ENCODE measurements around the gene SRP54. TPM values are rescaled to one million over a fixed set of nuclear protein-coding genes. Genes with fewer than 3 reads are reported as not detected.

SRP54 gene
- total and polyA plus RNA-seq, 12 donors = 17.7 to 143 (median 56.5) TPM

GRCh38 chr14:34937442-34937841 is 45.4 kb upstream of the SRP54 start:
- Histone ChIP-seq H3K4me3 (no peak overlapping the region), H3K9me3 (replicated peaks in 1 of 3) (no peaks in the 10 kb centered on the region), H3K36me3 (replicated peaks in 1 of 2) (no peaks in the 10 kb centered on the region), H3K4me1 (replicated peaks in 1 of 2) (no peaks in the 10 kb centered on the region), H3K27me3 (no peaks in the 10 kb centered on the region), H3K27ac (no peak overlapping the region)
- intact Hi-C loops (cut with DNase I) = no loop called here
- WGBS, 4 donors = 74 to 86% (median 80%) methylated on average over 6 of the region's 6 CpGs
- TF ChIP-seq CTCF (IDR thresholded peaks at IDR 0.05) = no peak
- TF ChIP-seq POLR2A (IDR thresholded peaks at IDR 0.05) = no peak
- peak in 1 of 7 donors; percentile 29 for DNase-seq

GRCh38 chr14:34937876-34938275 is 44.9 kb upstream of the SRP54 start:
- Histone ChIP-seq H3K36me3 (replicated peaks in 1 of 2) (no peaks in the 10 kb centered on the region), H3K27ac (no peak overlapping the region), H3K9me3 (replicated peaks in 1 of 3) (no peaks in the 10 kb centered on the region), H3K27me3 (no peaks in the 10 kb centered on the region), H3K4me3 (no peak overlapping the region), H3K4me1 (replicated peaks in 1 of 2) (no peaks in the 10 kb centered on the region)
- TF ChIP-seq POLR2A (IDR thresholded peaks at IDR 0.05) (no peak), CTCF (IDR thresholded peaks at IDR 0.05) (no peak)
- 86 to 94% (median 91%) methylated on average over 3 of the region's 3 CpGs for WGBS, 4 donors
- intact Hi-C loops (cut with DNase I) = no loop called here
- DNase-seq = no peak

GRCh38 chr14:34943506-34943905 is 39.3 kb upstream of the SRP54 start:
- intact Hi-C loops (cut with DNase I) = no loop called here
- no peaks in the 10 kb centered on the region for H3K4me1 ChIP-seq (replicated peaks in 1 of 2)
- H3K36me3 ChIP-seq (replicated peaks in 1 of 2) = no peaks in the 10 kb centered on the region
- no peak for TF ChIP-seq POLR2A (IDR thresholded peaks at IDR 0.05)
- TF ChIP-seq CTCF (IDR thresholded peaks at IDR 0.05) = no peak
- no peaks in the 10 kb centered on the region for H3K27me3 ChIP-seq
- no peak overlapping the region for H3K27ac ChIP-seq
- H3K9me3 ChIP-seq (replicated peaks in 1 of 3) = no peaks in the 10 kb centered on the region
- DNase-seq = no peak
- H3K4me3 ChIP-seq = no peak overlapping the region

- Histone ChIP-seq H3K9me3 (replicated peaks in 1 of 3) (no peaks in the 10 kb centered on the region), H3K36me3 (replicated peaks in 1 of 2) (no peaks in the 10 kb centered on the region), H3K4me3 (no peak overlapping the region), H3K27me3 (no peaks in the 10 kb centered on the region), H3K27ac (no peak overlapping the region), H3K4me1 (replicated peaks in 1 of 2) (no peaks in the 10 kb centered on the region)
- DNase-seq = no peak
- intact Hi-C loops (cut with DNase I) = no loop called here
- TF ChIP-seq CTCF (IDR thresholded peaks at IDR 0.05) (no peak), POLR2A (IDR thresholded peaks at IDR 0.05) (no peak)
- 95 to 98% (median 96%) methylated on average over 7 of the region's 7 CpGs for WGBS, 4 donors
Observed at GRCh38 chr14:34944744-34945143, 38.0 kb upstream of the SRP54 start.

Data from adrenal gland (tissue), 12 donors.